GDM1 (cell line): ENCODE measurements around the gene SMAP2.
A peak's percentile ranks its signal among the peaks of the same experiment; 100 is the strongest.
"Not testable (repeated sequence)": the region's sequence is repeated elsewhere in the genome, so short reads cannot be mapped to it uniquely, and the experiment has no call there.

ENCODE experiments used
- DNase-seq: peaks from one replicate; lab custom pipeline; 2025; lab: John Stamatoyannopoulos, UW

Gene SMAP2

DNA sequence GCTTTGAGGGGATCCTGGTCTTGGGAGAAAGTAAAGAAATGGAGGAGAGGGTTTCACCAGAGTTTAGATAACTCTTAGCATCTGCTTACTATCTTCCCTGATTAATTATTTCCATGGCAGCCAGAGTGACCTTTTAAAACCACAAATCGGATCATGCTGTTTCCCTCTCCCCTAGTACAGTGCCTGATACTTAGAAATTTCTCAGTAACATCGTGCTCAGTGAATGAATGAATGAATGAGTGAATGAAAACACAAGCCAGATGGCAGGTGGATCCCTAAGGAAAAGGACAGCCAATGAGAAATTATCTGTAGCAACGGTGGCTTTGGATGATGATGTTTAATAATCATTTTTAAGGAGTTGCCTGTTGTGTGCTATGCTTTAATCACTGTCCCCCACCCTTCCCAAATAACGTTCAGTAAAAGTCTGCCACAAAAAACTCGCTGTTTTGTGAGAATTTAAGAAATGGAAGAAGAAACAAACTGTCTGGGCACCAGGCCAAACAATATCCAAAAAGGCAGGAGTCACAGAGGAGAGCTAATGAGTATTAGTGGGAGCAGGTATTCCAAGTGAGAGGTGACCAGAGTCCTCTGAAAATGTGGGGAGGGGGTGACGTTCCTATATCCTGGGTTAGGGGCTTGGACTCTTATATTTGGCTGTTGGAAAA is 737 bp upstream of the SMAP2 start:
- no peak for DNase-seq

- DNase-seq: no peak
Observed at GRCh38 chr1:40377512-40377911, 4.0 kb downstream of the SMAP2 start.

- no peak for DNase-seq
Observed at GRCh38 chr1:40379785-40380452, 6.4 kb downstream of the SMAP2 start.

DNA sequence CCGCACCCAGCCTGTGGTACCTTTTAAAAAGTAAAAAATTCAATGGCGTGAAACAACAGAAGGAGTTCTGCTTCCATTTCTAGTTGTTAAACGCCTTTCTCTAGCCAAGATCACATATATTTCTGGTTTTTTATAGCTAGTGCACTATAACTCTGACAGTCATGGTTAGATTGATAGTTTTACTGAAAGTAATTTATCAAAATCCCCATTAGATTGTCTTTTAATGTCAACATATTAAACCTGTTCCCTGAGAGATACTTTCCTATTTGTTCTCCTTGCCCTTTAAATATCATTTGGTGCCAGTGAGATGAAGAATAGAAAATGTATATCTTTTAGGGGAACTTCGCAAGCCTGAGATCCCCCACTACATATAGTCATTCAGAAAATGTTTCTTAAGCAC is 7.3 kb downstream of the SMAP2 start:
- no peak for DNase-seq

DNA sequence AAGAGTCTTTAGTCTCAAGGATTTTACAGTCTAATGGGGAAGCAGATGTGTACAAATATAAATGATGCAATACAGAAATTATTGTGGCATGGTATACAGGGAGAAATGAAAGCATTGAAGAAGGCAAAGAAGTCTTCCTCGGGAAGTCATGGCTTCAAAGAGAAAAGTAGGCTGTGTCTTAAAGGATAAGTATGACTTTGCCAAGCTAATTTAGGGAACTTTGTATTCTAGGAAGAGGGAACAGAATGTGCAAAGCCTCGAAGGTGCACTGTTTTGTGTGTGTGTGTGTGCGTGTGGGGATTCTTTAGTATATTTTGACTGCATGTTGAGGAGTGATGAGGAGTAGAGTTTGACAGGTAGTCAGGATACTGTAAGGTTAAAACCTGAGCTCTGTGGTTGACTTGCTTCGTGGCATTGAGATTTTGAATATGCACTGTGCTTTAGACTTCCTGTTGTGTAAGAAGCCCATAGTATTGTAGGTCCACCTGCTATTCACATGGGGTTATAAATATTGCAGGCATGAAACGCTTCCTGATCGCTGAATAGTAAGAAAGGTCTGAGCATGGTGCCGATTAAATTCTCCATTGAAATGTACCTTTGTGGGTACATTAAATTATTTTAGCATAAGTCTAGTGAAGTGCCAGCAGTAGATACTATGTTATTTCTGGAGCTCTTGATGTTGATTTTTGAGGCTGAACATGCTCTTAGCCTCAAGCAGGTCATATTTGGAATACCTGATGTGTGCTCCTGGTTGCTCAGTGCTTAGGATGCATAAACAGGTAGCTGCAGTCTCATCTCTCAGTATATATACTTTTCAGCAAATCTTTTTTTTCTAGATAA is 8.0 kb downstream of the SMAP2 start:
- no peak for DNase-seq

DNA sequence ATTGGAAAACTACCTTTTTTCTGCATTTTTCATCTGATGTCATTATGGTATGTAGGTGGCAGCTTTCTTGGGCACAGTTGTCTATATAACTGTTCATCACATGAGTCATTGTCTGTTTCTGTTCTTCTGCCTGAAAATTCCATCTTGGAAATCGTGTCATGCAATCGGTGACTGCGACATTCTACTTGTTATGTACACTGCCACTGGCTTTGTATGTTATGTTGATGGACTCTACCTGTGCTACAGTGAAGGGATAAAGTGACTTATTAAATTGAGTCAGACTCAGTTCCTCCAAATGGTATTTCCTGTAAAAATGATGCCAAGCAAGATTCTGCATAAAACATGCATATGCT is 8.6 kb downstream of the SMAP2 start:
- DNase-seq: no peak

DNA sequence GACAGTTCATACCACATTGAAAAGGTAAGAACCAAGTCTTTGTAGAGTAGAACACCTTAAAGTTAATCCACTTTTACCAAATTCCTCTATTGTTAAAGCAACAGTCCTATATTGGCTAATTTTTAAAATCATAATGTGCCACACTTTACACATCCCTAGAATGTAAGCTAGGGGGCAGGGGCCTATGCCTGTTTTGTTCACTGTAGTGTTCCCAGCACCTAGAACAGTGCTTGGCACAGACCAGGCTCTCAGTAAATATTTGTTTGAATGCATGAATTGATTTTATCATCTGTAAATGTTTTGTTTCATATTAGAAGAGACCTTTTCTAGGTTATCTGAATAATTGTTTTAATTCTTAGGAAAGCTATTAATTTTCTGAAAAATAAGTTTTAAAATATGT is 9.1 kb downstream of the SMAP2 start:
- DNase-seq: no peak

DNA sequence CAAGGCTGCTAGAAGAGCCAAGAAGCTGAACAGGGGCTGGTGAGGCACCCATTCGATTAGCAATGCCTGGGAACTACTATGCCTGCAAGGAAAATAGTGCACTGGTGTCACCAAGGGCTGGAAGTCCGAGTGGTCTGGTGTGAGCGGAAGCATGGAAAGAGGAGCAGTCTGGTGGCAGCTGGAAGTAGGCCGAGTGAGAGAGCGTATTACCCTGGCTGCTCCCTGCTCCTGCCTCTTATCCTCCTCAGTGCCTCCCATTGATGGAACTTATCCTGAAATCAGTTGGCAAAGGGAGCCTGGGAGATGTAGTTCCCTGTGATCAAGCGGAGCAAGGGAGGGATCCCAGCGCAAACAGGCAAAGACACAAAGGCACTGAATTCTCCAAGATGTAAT is 9.6 kb downstream of the SMAP2 start:
- DNase-seq: no peak

- no peak for DNase-seq
Observed at GRCh38 chr1:40383488-40384412, 10.2 kb downstream of the SMAP2 start.

DNA sequence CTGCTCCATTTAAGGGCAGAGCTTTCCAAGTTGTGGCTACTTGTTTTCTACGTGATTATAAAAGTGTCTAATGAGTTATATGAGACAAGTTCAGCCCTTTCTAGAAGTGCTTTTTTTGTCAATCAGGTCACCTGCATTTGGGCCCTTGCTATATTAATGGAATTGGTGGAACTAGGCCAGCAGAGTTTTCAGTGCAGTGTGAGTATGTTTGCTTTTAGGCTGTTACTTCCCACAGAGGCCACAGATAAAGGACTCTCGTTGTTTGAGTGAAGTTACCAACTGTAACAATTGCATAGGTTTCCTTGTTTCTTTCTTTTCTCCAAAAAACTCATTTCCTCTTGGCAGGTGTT is 10.9 kb downstream of the SMAP2 start:
- DNase-seq: no peak

DNA sequence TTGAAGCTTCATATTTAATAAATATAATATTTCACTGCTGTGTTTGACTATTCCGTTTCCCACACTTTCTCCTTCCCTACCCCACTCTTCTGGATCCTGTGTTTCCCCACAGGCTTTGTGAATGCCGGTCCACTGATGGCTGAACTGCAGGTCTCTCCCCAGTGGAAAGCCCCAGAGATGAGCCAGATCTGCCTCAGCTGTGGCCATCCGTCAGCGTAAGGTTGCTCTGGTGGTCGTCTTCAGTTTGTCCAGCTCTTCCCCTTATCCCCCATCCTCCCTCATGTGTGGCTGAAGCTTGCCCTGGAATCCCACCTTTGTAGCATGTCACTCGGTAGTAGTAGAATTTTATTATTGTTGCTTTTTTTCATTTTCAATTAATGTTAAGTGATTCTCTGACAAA is 11.4 kb downstream of the SMAP2 start:
- no peak for DNase-seq

DNA sequence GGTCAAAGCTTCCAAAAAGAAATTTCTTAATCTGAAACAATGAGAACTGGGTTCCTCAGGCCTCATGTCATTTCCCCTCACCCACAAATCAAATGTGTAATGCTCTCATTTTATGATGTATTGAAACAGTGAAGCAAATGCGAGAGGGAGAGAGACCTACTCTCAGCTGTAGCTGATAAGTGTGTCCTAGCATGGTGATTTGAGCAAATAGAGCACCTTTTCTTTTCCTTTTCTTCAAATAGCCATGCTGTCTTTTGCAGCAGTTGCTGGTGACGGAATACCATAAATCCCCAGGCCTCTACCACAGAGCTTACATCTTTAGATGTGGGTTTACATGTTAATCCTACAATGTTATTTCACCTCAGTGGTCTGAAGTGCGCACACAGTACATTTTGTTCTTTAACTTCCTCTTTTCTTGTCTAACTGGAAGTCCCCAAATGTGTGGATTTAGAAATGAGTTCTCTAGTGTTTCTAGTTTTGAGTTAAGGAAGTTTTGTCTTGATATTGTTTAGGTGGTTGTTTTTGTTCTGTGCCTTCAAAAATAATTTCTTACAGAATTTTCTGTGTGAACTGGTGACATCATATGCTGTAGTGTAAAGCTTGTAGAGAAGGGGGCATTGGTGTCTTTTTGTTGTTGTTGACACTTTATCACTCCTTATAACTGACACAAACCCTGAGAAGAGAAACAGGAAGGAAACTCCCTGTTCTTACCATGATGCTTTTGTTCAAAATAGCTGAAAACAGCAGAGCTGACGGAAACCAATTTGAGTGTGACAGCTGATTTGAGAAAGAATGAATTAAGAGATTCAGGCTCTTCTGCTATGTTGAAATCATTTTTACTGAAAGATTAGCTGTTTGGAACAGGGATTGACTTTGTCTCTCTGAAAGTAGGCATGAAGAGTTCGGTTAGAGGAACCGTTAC is 12.2 kb downstream of the SMAP2 start:
- peak; percentile 65 for DNase-seq

DNA sequence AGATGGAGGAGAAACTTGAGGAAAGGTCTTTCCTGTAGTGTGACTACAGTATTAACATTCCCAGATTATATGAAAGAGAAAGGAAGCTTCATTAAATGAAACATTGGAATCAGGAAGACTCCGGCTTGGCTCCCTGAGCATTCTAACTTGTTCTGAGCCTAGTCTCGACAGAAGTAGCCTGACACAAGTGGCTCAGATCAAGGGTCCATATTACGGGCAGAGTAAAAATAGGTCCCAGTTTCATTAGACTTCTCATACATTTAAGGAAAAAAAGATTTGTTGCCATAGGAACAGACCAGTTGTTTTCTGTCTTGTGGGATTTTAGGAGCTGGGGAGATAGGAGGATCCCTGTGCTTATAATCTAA is 12.8 kb downstream of the SMAP2 start:
- DNase-seq: no peak

DNA sequence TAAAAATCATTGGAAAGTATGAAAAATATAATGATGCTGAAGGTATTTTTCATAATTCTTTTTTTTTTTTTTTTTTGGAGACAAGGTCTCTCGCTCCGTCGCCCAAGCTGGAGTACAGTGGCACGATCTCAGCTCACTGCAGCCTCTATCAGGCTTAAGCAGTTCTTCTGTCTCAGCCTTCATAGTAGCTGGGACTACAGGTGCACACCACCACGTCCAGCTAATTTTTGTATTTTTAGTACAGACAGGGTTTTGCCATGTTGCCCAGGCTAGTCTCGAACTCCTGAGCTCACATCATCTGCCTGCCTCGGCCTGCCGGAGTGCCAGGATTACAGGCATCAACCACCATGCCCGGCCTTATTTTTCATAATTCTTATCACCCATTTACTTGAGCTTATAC is 13.3 kb downstream of the SMAP2 start:
- DNase-seq: no peak

GRCh38 chr1:40387381-40388306 is 14.1 kb downstream of the SMAP2 start:
- DNase-seq: not testable (repeated sequence)

DNA sequence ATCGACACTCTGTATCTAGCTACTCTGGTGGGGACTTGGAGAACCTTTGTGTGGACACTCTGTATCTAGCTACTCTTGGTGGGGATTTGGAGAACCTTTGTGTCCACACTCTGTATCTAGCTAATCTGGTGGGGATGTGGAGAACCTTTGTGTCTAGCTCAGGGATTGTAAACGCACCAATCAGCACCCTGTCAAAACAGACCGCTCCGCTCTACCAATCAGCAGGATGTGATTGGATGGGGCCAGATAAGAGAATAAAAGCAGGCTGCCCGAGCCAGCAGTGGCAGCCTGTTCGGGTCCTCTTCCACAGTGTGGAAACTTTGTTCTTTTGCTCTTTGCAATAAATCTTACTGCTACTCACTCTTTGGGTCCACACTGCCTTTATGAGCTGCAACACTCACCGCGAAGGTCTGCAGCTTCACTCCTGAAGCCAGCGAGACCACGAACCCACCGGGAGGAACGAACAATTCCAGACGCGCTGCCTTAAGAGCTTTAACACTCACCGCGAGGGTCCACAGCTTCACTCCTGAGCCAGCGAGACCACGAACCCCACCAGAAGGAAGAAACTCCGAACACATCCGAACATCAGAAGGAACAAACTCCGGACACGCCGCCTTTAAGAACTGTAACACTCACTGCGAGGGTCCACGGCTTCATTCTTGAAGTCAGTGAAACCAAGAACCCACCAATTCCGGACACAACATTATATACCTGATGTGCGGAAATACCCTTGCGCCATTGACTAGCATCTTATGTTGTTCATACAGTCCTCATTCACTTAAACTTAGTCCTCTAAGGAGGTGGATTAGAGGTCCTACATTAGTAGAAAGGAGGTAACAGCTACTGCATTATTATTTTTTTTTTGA is 15.2 kb downstream of the SMAP2 start:
- not testable (repeated sequence) for DNase-seq

DNA sequence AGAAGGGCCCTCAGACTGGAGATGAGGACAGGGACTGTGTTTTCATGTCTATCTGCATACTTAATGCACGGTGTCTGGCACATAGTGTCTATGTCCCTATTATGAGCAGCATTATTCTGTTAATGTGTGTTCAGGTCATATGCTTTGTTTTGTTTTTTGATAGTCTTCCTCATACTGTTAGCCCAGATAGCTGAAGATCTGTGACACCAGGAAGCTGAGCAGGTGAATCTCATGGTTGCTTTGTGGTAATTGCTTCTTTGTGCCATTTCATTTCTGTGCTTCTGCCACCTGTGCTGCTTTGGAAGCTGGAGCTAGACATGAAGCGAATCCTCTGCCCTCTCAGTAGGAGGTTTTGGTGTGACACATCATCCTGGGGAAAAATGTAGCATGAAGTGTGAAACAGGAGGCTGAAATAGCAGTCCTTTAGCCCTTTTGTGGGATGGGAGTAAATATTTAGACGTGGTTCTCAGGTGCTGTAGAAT is 15.8 kb downstream of the SMAP2 start:
- no peak for DNase-seq

GRCh38 chr1:40389871-40390560 is 16.5 kb downstream of the SMAP2 start:
- no peak for DNase-seq
